Neural progenitor cell (in vitro differentiated cells): ENCODE results near the gene CCDC183.

ENCODE experiments used
- EZH2 ChIP-seq: fragments of 200-600 bp; sonication (generic); IDR thresholded peaks from 2 replicates; pipeline ENCODE4 v1.6.1; 2017; ENCODE audit warnings: antibody characterized with exemption, mild to moderate bottlenecking, moderate library complexity
- EZH2phosphoT487 ChIP-seq: fragments of 200-600 bp; sonication (generic); IDR thresholded peaks from 2 replicates; pipeline ENCODE4 v1.6.1; 2017; ENCODE audit warnings: antibody characterized with exemption
- TF ChIP-seq, protein P1 (sequence below): fragments of 200-600 bp; sonication (generic); IDR thresholded peaks from 2 replicates; pipeline ENCODE4 v1.5.1; 2017; ENCODE audit warnings: antibody characterized with exemption, mild to moderate bottlenecking

GRCh38 chr9:136794281-136794999 is 1.7 kb upstream of the CCDC183 start:
- TF ChIP-seq, protein P1, sequence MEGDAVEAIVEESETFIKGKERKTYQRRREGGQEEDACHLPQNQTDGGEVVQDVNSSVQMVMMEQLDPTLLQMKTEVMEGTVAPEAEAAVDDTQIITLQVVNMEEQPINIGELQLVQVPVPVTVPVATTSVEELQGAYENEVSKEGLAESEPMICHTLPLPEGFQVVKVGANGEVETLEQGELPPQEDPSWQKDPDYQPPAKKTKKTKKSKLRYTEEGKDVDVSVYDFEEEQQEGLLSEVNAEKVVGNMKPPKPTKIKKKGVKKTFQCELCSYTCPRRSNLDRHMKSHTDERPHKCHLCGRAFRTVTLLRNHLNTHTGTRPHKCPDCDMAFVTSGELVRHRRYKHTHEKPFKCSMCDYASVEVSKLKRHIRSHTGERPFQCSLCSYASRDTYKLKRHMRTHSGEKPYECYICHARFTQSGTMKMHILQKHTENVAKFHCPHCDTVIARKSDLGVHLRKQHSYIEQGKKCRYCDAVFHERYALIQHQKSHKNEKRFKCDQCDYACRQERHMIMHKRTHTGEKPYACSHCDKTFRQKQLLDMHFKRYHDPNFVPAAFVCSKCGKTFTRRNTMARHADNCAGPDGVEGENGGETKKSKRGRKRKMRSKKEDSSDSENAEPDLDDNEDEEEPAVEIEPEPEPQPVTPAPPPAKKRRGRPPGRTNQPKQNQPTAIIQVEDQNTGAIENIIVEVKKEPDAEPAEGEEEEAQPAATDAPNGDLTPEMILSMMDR = no peak
- TF ChIP-seq EZH2 (no peak), EZH2phosphoT487 (no peak)
